ENCODE measurements around the gene SPART.

SPART gene, protein sequence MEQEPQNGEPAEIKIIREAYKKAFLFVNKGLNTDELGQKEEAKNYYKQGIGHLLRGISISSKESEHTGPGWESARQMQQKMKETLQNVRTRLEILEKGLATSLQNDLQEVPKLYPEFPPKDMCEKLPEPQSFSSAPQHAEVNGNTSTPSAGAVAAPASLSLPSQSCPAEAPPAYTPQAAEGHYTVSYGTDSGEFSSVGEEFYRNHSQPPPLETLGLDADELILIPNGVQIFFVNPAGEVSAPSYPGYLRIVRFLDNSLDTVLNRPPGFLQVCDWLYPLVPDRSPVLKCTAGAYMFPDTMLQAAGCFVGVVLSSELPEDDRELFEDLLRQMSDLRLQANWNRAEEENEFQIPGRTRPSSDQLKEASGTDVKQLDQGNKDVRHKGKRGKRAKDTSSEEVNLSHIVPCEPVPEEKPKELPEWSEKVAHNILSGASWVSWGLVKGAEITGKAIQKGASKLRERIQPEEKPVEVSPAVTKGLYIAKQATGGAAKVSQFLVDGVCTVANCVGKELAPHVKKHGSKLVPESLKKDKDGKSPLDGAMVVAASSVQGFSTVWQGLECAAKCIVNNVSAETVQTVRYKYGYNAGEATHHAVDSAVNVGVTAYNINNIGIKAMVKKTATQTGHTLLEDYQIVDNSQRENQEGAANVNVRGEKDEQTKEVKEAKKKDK

GRCh38 chr13:36346222-36347083 is at the start of gene SPART:
SPART (minus strand) TSS chr13:36346394; CDS start chr13:36335830, 10,564 bp downstream.
- DNase-seq, result peak; percentile 78

DNA sequence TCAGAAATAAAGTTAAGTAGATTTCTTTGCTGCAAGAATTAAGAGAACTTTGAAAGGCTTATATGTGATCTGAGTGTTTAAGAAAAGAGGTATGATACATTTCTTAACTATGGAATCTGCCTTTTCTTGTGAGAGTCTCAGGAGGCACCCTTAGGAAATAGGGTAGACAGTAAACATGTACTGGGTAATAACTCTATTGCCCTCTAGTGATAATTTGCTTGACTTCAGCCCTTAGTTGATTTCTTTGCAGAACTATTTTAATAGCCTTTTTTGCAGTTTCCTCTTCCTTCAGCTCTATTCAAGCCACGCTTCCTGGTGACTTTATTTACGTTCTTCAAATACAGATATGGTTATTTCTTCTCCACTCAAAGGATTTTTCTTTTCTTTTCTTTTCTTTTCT is 49.1 kb upstream of the SPART start:
- no peak for DNase-seq

GRCh38 chr13:36385489-36385888 is 39.3 kb upstream of the SPART start:
- no peak for DNase-seq

- DNase-seq, result no peak
Measured at GRCh38 chr13:36382030-36382429, 35.8 kb upstream of the SPART start.

DNA sequence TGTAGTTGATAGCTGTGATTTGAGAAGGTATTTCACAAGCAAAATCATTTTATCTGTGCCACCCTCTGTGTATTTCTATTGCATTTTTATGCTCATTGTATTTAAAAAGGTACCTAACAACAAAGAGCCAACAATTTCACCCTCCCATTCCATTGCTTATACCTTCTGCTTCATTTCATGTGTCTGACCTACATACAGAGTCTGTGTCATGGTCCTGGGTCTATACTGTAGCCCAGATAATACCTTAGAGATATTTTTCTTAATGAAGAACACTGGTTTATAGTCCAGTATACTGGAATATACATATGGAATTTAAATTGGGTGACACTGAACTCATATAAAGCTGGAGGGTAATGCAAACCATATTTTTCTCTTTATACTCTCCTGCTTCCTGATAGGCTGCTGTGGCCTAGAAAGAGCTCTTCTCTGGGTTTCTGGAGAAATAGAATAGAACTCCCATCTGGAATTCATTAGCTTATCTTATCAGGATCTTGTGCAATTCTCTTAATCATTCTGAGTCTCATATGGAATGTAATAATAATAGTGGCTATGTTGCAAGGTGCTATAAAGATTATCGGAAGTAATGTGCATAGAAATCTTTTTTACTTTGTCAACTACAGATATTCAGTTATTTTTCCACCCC is 31.8 kb upstream of the SPART start:
- no peak for DNase-seq

DNA sequence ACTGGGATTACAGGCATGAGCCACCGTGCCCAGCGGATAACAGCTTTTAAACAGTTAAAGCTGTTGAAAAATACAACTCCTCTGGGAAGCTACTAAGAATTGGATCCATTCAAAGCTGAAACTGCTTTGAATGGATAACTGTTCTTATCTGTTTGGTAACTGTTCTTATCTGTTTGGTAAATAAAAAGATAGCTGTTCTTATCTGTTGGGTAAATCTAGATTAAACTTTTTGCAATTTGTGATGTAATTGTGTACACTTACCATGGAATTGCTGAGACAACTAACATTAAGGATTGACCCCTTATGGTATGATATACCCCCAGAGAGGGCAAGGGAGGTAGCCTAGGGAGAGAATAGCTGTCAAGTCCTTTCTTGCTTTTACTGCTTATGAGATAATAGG is 27.9 kb upstream of the SPART start:
- no peak for DNase-seq

DNA sequence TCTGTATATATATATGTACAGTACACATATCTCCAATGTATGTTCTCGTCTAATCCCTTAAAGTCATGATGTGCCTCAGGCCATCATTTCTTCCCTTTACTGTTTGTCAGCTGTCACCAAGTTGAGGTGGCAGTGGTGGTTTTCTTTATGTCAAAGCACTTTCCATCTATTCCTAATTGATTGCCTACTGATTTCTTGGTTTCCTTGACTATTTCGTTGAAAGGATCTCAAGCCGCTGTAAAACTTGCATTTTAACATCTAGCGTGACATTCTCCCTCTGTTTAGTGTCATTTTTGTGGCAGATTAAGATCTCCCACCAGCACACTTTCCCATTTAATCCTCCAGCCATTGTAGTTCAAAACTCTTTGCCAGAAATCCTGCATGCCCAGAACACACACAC is 25.0 kb upstream of the SPART start:
- no peak for DNase-seq

DNA sequence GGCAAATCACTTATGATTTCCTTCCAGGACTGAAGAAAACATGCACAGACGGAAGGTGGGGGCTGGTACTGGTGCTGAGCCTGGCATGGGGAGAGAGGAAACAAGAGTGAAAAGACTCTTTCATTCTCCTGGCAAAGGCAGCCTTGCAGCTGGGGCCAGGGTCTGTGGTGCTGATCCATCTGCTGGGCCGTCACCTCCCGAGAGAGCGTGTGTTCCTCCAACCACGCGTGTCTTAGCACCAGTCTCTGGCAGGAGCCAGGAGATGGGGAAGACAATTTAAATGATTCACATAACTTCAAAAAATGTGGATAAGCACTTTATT is 23.9 kb upstream of the SPART start:
- no peak for DNase-seq

DNA sequence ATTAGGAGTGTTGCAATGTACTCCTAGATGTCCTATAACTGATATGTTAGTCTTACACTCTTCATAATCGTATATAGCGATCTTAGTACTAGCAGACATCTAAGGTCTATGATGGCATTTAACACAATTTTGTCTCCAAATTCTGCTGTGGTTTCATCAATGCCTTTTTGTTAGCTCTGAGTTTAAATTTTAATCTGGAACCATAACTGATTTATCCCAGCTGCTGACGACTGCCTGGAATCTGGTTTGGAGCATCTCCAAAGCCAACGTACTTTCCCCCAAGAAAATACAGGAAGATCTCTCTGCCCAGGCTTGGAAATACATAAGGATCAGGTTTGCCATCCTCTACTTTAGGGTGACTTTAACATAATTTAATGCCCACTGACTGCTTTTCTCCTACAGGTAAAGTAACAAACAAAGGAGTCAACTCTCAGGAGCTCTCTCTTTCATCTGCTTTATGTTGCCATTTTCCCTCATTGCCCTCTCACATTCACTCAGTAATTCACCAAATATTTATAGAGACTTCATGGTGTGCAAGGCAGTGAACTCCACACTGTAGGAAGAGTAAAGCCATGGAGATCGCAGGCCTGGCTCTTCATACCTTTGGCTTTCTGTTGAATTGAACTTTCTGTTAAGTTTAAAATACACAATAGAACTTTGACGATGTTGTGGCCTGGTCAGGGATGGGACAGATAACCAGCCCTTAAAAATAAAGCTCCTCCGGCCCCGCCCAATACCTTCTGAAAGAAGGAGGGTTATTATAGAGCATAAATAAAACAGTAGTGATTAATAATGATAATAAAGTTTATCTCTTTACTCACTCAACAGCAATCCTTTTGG is 23.3 kb upstream of the SPART start:
- DNase-seq, result no peak

GRCh38 chr13:36366031-36366430 is 19.8 kb upstream of the SPART start:
- DNase-seq, result no peak

GRCh38 chr13:36363366-36363863 is 17.2 kb upstream of the SPART start:
- no peak for DNase-seq

DNA sequence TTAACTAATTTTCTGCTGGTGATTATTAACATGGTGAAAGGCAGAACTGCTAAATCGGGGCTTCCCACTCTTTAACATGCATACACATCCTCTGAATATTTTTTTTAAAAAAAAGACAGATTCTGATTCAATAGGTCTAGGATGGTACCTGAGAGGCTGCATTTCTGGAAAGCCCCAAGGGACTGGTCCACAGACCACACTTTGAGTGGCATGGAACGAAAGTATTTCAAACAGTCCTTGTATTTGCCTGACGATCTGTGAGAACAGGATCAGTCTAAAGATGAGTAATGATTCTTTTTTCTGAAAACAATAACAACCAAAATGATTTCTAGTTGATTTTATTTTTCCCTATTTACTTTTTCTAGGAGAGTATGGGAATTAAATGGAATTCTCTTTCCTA is 16.7 kb upstream of the SPART start:
- no peak for DNase-seq

- DNase-seq, result no peak
Measured at GRCh38 chr13:36362251-36362650, 16.1 kb upstream of the SPART start.

DNA sequence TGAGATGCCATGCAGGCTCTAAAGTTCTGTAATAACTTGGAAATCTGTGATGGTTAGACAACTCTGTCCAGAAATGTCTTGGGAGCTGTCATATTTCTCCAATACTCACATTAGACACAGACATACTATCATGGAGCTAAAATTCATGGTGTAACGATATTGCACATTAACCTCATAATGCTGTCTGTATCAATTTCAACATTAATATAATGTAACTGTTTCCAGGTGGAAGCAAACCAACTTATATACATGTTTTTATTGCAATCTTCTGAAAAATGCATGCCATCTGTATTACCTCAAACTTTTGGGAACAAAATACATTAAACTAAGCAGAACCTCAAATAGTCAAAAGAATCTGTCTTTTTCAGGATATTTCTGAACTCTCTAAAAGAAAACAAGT is 14.7 kb upstream of the SPART start:
- no peak for DNase-seq

- DNase-seq, result no peak
Measured at GRCh38 chr13:36359301-36359950, 13.2 kb upstream of the SPART start.

GRCh38 chr13:36358175-36358718 is 12.1 kb upstream of the SPART start:
- DNase-seq, result no peak

DNA sequence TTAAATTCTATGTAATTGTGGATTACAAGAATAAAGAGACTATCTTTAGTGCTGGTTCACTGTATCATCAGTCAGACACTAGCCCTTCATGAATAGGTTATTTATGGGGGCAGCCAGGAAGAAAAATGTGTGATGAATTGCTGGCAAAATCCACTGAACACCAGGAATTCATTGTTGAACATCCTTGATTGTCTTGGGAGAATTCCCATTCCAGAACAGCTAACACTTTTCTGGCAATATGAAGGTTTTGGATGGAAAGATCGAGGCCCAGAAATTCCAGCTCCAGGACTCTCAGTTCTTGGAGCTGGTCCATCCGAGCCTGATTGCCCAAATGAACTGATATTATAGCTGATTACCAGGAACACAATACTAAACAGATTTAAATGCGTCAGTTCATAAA is 11.5 kb upstream of the SPART start:
- DNase-seq, result no peak

DNA sequence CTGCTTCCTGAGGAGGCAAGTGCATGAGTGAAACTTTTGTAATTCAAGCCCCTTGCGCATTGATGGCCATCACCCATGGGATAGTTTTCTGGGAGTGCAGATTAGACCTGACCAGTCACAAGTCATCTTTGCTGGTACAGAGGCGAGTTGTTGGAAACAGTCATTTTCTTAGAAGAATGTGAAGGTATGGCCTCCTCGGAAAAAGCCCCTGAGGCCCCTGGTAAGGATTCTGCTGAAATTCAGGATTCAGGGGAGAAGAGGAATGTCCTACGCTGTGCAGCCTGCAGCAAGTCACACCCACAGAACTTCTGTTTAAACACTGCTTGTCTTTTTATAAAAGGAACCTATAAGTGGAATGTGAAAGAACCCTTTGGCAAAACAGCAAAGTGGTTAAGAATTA is 11.0 kb upstream of the SPART start:
- no peak for DNase-seq

DNA sequence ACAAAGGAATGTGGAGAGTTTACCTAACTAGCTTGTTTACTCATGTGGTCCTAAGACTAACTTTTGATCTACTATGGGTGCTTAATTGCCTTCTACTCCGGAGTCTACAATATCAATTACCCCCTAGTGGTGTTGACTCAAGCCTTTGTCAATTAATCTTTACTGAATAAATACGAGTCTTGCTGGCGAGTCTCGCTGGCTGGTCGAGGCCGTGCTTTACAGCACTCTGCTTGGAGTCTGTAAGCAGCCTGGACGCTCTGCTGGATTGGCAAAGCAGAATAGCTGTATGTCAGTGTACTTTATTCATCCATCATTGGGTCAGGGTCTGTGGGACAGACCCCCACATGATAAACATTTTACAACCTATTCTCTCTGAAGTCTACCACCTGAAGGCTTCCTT is 9.9 kb upstream of the SPART start:
- no peak for DNase-seq

GRCh38 chr13:36355632-36356031 is 9.4 kb upstream of the SPART start:
- no peak for DNase-seq
